ENCODE measurements around the gene HABP2. TPM values are rescaled to one million over a fixed set of nuclear protein-coding genes. Genes with fewer than 3 reads are reported as not detected.

HABP2 gene
- total RNA-seq, 1 donor from 2014 or later: 0.77 TPM

- no peaks in the 10 kb centered on the region for H3K4me1 ChIP-seq
- ATAC-seq (no peak), DNase-seq (no peak)
- no peak overlapping the region for H3K4me3 ChIP-seq
- intact Hi-C loops (cut with DNase I): no loop called here
- H3K9me3 ChIP-seq: no peaks in the 10 kb centered on the region
- H3K36me3 ChIP-seq: no peaks in the 10 kb centered on the region
- peaks cover 12% of the 10 kb centered on the region for H3K27me3 ChIP-seq (ENCODE audit: low read depth)
- no peak for TF ChIP-seq CTCF (IDR thresholded peaks at IDR 0.05)
- H3K27ac ChIP-seq: no peak overlapping the region
Measured at GRCh38 chr10:113612154-113612553, 59.3 kb downstream of the HABP2 start.

DNA sequence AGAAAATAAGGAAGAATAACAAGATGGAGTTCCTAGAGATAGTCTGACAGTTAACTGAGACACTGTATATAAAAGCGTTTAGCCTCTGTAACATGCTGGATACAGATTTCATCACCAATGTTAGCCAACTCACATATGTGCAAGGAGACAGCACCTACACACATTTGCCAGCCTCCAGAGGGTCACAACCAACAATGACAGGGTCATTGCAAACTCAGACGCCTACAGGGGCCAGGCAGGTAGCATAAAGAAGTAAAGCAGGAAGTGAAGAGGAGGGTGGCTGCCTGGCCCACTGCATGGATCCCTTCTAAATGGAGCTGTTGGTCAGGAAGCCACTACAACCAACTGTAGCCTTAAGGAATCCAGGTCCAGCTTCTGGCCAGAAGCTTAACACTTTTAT is 60.6 kb downstream of the HABP2 start:
- no peak for ATAC-seq

GRCh38 chr10:113613977-113614690 is 61.3 kb downstream of the HABP2 start:
- ATAC-seq: no peak
- no peaks in the 10 kb centered on the region for H3K9me3 ChIP-seq
- H3K4me1 ChIP-seq: no peaks in the 10 kb centered on the region
- no peak for DNase-seq
- no peaks in the 10 kb centered on the region for H3K36me3 ChIP-seq
- H3K4me3 ChIP-seq: no peak overlapping the region
- peaks cover 16% of the 10 kb centered on the region for H3K27me3 ChIP-seq (ENCODE audit: low read depth)
- intact Hi-C loops (cut with DNase I): no loop called here
- no peak for TF ChIP-seq CTCF (IDR thresholded peaks at IDR 0.05)
- no peak overlapping the region for H3K27ac ChIP-seq

More for the DNA sequence above, 60.6 kb downstream of the HABP2 start:
- Histone ChIP-seq H3K4me1 (no peaks in the 10 kb centered on the region), H3K27ac (no peak overlapping the region), H3K9me3 (no peaks in the 10 kb centered on the region), H3K27me3 (ENCODE audit: low read depth) (peaks cover 16% of the 10 kb centered on the region), H3K36me3 (no peaks in the 10 kb centered on the region), H3K4me3 (no peak overlapping the region)
- no peak for DNase-seq
- intact Hi-C loops (cut with DNase I): no loop called here
- no peak for TF ChIP-seq CTCF (IDR thresholded peaks at IDR 0.05)

DNA sequence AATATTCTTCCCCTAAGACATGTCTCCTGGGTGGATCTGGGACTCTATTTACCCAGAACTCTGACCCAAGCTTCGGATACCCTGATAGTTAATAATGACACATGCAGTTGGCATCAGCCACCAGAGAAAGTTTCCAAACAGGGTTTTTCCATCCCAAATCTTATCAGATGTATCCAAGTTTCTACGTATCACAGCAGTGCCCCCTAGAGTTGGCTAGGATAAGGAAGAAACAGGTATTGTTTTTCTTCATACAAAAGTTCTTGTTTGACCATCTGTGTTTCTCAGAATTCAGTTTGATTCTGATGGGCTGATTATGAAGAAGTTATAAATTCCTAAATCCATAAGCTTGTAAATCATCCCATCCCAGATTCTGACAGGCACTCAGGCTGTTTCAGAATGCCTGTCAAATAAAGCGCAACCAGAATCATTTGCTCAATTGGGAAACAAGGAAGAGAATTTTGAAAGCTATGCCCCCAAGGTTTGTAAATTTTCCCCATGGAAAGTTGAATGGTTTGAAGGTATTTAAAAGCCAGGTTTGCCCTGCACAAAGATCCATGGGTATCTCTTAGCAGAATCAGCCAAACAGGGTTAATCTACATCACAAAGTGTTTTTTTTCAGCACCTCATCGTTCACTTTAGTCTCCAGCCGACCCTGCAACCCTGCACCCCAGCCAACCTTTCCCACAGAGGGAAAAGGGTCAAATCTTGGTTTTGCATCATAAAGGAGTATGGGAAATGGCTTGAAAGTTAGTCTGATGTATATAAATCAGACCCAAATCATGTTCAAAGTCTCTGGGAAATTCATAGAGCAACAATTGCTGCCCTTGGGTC is 63.6 kb downstream of the HABP2 start:
- intact Hi-C loops (cut with DNase I): no loop called here
- H3K4me1 ChIP-seq: no peaks in the 10 kb centered on the region
- DNase-seq (no peak), ATAC-seq (no peak)
- peak; percentile 18 for TF ChIP-seq CTCF (IDR thresholded peaks at IDR 0.05)
- no peak overlapping the region for H3K27ac ChIP-seq
- H3K27me3 ChIP-seq (ENCODE audit: low read depth): peaks cover 20% of the 10 kb centered on the region
- no peaks in the 10 kb centered on the region for H3K36me3 ChIP-seq
- H3K4me3 ChIP-seq: no peak overlapping the region
- no peaks in the 10 kb centered on the region for H3K9me3 ChIP-seq

DNA sequence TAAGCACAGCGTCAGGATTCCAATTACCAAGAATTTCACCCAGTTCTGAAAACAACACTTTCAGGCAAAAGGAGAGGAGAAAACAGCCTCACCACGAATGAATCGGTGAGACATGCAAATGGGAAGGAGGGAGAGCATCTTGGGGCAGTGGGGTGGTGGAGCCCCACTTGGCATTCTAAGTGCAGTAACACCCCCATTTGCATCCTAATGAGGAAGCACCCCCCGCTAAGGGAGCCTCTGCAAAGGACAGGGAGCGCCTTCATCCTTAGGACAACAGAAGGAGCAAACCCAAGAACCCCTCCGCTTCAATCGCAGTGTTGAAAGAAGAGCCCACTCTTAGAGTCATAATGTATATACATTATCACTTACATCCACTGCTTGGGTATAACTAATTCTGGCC is 64.2 kb downstream of the HABP2 start:
- H3K27me3 ChIP-seq (ENCODE audit: low read depth): peaks cover 20% of the 10 kb centered on the region
- no peak for DNase-seq
- intact Hi-C loops (cut with DNase I): no loop called here

More for the DNA sequence above, 64.2 kb downstream of the HABP2 start:
- no peaks in the 10 kb centered on the region for H3K9me3 ChIP-seq
- no peak for TF ChIP-seq CTCF (IDR thresholded peaks at IDR 0.05)
- no peaks in the 10 kb centered on the region for H3K36me3 ChIP-seq
- H3K4me3 ChIP-seq: no peak overlapping the region
- no peak for ATAC-seq
- no peaks in the 10 kb centered on the region for H3K4me1 ChIP-seq
- H3K27ac ChIP-seq: no peak overlapping the region
